SK-N-MC (cell line): Measurements from ENCODE around the gene GABBR2.

Experiments
- EZH2 ChIP-seq: fragments of 200-600 bp; sonication (generic); IDR thresholded peaks from one replicate; pipeline ENCODE4 v1.6.1; 2017; ENCODE audit warnings: antibody characterized with exemption
- FOXP2 ChIP-seq: optimal IDR thresholded peaks from 2 replicates; pipeline ENCODE3; 2011; ENCODE audit warnings: mild to moderate bottlenecking, moderate library complexity; ENCODE audit not compliant: insufficient read depth; ENCODE audit errors: extremely low read length, control extremely low read depth
- POLR2AphosphoS5 ChIP-seq: IDR thresholded peaks from 2 replicates; pipeline ENCODE4 v1.6.1; 2012; ENCODE audit warnings: mild to moderate bottlenecking, low read depth, low read length, borderline replicate concordance

DNA sequence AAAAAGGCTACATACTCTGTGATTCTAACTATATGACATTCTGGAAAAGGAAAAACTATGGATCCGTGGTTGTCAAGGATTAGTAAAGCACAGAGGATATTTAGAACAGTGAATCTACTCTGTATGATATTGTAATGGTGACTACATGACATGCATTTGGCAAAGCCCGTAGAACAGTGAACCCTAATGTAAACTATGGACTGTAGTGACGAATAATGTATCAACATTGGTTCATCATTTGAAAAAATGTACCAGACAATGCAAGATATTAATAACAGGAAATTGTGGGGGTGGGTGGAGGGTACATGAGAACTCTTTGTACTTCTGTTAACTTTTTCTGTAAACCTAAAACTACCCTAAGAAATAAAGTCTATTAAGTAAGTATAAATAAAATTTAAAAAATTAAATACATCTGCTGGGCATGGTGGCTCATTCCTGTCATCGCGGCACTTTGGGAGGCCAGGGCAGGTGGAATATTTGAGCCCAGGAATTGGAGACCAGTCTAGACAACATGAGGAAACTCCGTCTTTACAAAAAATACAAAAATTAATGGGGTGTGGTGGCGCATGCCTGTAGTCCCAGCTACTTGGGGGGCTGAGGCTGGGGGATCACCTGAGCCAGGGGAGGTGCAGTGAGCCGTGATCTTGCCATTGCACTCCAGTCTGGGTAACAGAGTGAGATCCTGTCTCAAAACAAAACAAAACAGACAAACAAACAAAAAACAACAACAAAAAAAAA lies 351.6 kb downstream of the GABBR2 start:
- TF ChIP-seq FOXP2, result no peak
- TF ChIP-seq POLR2AphosphoS5, result no peak
- TF ChIP-seq EZH2, result no peak
